ENCODE measurements around the gene FRAT2. TPM values are rescaled to one million over a fixed set of nuclear protein-coding genes. Genes with fewer than 3 reads are reported as not detected.

Gene FRAT2
- total and polyA plus RNA-seq, 2 donors (not counting 3 experiments of a cell fraction or from before 2014, with no cell fraction given), result 6.6 to 11.3 TPM

GRCh38 chr10:97349752-97350513, 15.4 kb upstream of the FRAT2 start:
- H3K4me1 ChIP-seq (ENCODE audit: control insufficient read depth, extremely low read depth, insufficient read depth, low read length), result no peaks in the 10 kb centered on the region
- dilution Hi-C loops (cut with MboI; ENCODE audit: extremely low pct_ligation_motif_present, low sequenced_read_pairs), result no loop called here
- POLR2A ChIA-PET, result no interaction called here

More at GRCh38 chr10:97349752-97350513, 15.4 kb upstream of the FRAT2 start:
- H3K4me2 ChIP-seq (ENCODE audit: insufficient read depth, low read length), result no peak overlapping the region
- FAIRE-seq (no peak), DNase-seq (ENCODE audit: low read depth, low spot score) (no peak)
- intact Hi-C loops (cut with micrococcal nuclease), result no loop called here
- H3K9me1 ChIP-seq (replicated peaks; ENCODE audit: control insufficient read depth, extremely low read depth, insufficient read depth, low read length), result no peaks in the 10 kb centered on the region
- H3K4me3 ChIP-seq (replicated peaks in 1 of 3; ENCODE audit: insufficient read depth in 1 of 3, low read depth in 1 of 3, low read length in 3 of 3), result no peak overlapping the region
- H3K27ac ChIP-seq (ENCODE audit: insufficient read depth, low read depth, low read length), result no peak overlapping the region
- no peak overlapping the region for H2AFZ ChIP-seq (ENCODE audit: low read depth, low read length)
- CTCF ChIA-PET, result interaction anchor here (0.7 to 2.1 kb wide), 3 partner anchors 9 to 71 kb away, joined by 3 to 12 read pairs (median 4); no protein-coding TSS in a partner anchor
- no peaks in the 10 kb centered on the region for H4K20me1 ChIP-seq (replicated peaks; ENCODE audit: control insufficient read depth, extremely low read depth, insufficient read depth, low read length)
- no peaks in the 10 kb centered on the region for H3K9me3 ChIP-seq (replicated peaks; ENCODE audit: control insufficient read depth, insufficient read depth, low read length)
- BruUV-seq (replicated peaks), result no TSS peak
- no peaks in the 10 kb centered on the region for H3K27me3 ChIP-seq (ENCODE audit: control insufficient read depth in 2 of 2, insufficient read depth in 2 of 2, low read length in 2 of 2)
- no peaks in the 10 kb centered on the region for H3K36me3 ChIP-seq (ENCODE audit: control insufficient read depth in 2 of 2, extremely low read depth in 1 of 2, insufficient read depth in 2 of 2, low read length in 2 of 2)
- H3K9ac ChIP-seq (replicated peaks; ENCODE audit: extremely low read depth, insufficient read depth, low read length), result no peak overlapping the region
- no peaks in the 10 kb centered on the region for H3K79me2 ChIP-seq (ENCODE audit: control insufficient read depth, insufficient read depth, low read length)
- TF ChIP-seq MYC (IDR thresholded peaks at IDR 0.05; ENCODE audit: low read depth, low read length) (no peak), JUN (IDR thresholded peaks at IDR 0.05; ENCODE audit: borderline replicate concordance, insufficient read depth, insufficient read length, low read depth) (no peak), CTCF (IDR thresholded peaks at IDR 0.05; ENCODE audit: extremely low read depth in 1 of 2, insufficient read depth in 1 of 2, low read depth in 1 of 2, low read length in 2 of 2) (no peak), GATA2 (IDR thresholded peaks at IDR 0.05; ENCODE audit: insufficient read depth, insufficient read length, low read depth, low read length) (no peak), POLR2AphosphoS5 (IDR thresholded peaks at IDR 0.05; ENCODE audit: insufficient read depth, low read depth, low read length) (no peak), MAX (IDR thresholded peaks at IDR 0.05; ENCODE audit: insufficient read depth, insufficient read length) (no peak), POLR2A (IDR thresholded peaks at IDR 0.05; ENCODE audit: low read depth, low read length) (no peak), EZH2 (IDR thresholded peaks at IDR 0.05; ENCODE audit: borderline replicate concordance, low read depth, low read length, severe bottlenecking) (no peak), FOS (IDR thresholded peaks at IDR 0.05; ENCODE audit: borderline replicate concordance, insufficient read depth, low read length) (no peak)

Data from endothelial cell of umbilical vein (primary cell).